HepG2 (cell line): ENCODE measurements around the gene TMEM260. TPM values are rescaled to one million over a fixed set of nuclear protein-coding genes. Genes with fewer than 3 reads are reported as not detected.

Source experiments
- CHD4 ChIP-seq: fragments of 200-600 bp; sonication (generic); IDR thresholded peaks from 2 replicates; pipeline ENCODE4 v1.7.0; 2017; ENCODE audit warnings: mild to moderate bottlenecking, low read length, borderline replicate concordance
- KDM5A ChIP-seq: fragments of 200-600 bp; sonication (generic); IDR thresholded peaks from 2 replicates; pipeline ENCODE4 v1.7.0; 2018; ENCODE audit warnings: antibody characterized with exemption, mild to moderate bottlenecking, low read length, borderline replicate concordance
- KMT2A ChIP-seq: sonication (generic); formaldehyde crosslinking; IDR thresholded peaks from 2 replicates; pipeline ENCODE4 v1.4.0; 2020; ENCODE audit warnings: missing genetic modification reagents
- MYC ChIP-seq: sonication (generic); formaldehyde crosslinking; IDR thresholded peaks from 2 replicates; pipeline ENCODE4 v1.9.0; 2021; ENCODE audit warnings: missing genetic modification reagents, borderline replicate concordance
- NFE2 ChIP-seq: sonication (generic); formaldehyde crosslinking; IDR thresholded peaks from 2 replicates; pipeline ENCODE4 v1.4.0; 2020; ENCODE audit warnings: missing genetic modification reagents
- NR1H2 ChIP-seq: sonication (generic); formaldehyde crosslinking; IDR thresholded peaks from 2 replicates; pipeline ENCODE4 v1.8.1; 2022; ENCODE audit warnings: low read depth, missing genetic modification reagents, borderline replicate concordance
- XRCC5 ChIP-seq: fragments of 200-400 bp; formaldehyde crosslinking; optimal IDR thresholded peaks from 2 replicates; pipeline ENCODE3; 2017; ENCODE audit warnings: mild to moderate bottlenecking, low read length
- ZFAT ChIP-seq: sonication (generic); formaldehyde crosslinking; conservative IDR thresholded peaks from 2 replicates; pipeline ENCODE4 v1.8.1; 2023; ENCODE audit warnings: missing genetic modification reagents, inconsistent platforms
- ZNF350 ChIP-seq: sonication (generic); formaldehyde crosslinking; IDR thresholded peaks from 2 replicates; pipeline ENCODE4 v1.4.0; 2020; ENCODE audit warnings: mild to moderate bottlenecking, low read depth, missing genetic modification reagents, borderline replicate concordance
- ZNF670 ChIP-seq: sonication (generic); formaldehyde crosslinking; IDR thresholded peaks from 2 replicates; pipeline ENCODE4 v1.8.0; 2022; ENCODE audit warnings: mild to moderate bottlenecking, missing genetic modification reagents, borderline replicate concordance
- ZNF713 ChIP-seq: sonication (generic); formaldehyde crosslinking; IDR thresholded peaks from 2 replicates; pipeline ENCODE4 v1.4.0; 2020; ENCODE audit warnings: mild to moderate bottlenecking, missing genetic modification reagents
- polyA plus RNA-seq, 8 experiments: library from polyadenylated mRNA; depleted of rRNA in 3 of 8; stranded (reverse) in 7 of 8; unstranded in 1 of 8; fragments of >200 nt; fragmentation: Illumina TruSeq in 4 of 8; extraction: Trizol in 4 of 8; gene quantifications; 2 replicates each; pipeline versions ENCODE4 v1.2.1 to v1.2.3, GENCODE V29; 2011 to 2016; ENCODE audit warnings: low read depth in 4 of 8, missing spikeins in 1 of 8, mixed read lengths in 1 of 8; ENCODE audit not compliant: insufficient read depth in 1 of 8
- total RNA-seq, 5 experiments: library from RNA; depleted of rRNA; stranded (reverse); fragments of >200 nt; fragmentation: Illumina TruSeq; extraction: Trizol; gene quantifications; 2 replicates each; pipeline ENCODE4 v1.2.3, GENCODE V29; 2016; ENCODE audit warnings: low read depth in 1 of 5
- TF ChIP-seq, protein P1 (sequence below): IDR thresholded peaks from 2 replicates; pipeline ENCODE4 v1.4.0; 2020; ENCODE audit warnings: mild to moderate bottlenecking, missing genetic modification reagents
- TF ChIP-seq, protein P2 (sequence below): sonication (generic); formaldehyde crosslinking; IDR thresholded peaks from 2 replicates; pipeline ENCODE4 v1.4.0; 2020; ENCODE audit warnings: missing genetic modification reagents
- TF ChIP-seq, protein P3 (sequence below): IDR thresholded peaks from 2 replicates; pipeline ENCODE4 v1.6.1; 2018; ENCODE audit warnings: missing genetic modification reagents, mild to moderate bottlenecking, missing compliant biosample characterization
- TF ChIP-seq, protein P4 (sequence below): sonication (generic); formaldehyde crosslinking; IDR thresholded peaks from 2 replicates; pipeline ENCODE4; 2020; ENCODE audit warnings: missing genetic modification reagents, mild to moderate bottlenecking, borderline replicate concordance
- TF ChIP-seq, protein P5 (sequence below): sonication (generic); formaldehyde crosslinking; IDR thresholded peaks from 2 replicates; pipeline ENCODE4 v1.4.0; 2020; ENCODE audit warnings: missing genetic modification reagents

Gene TMEM260
- total and polyA plus RNA-seq, 2 of the 13 experiments (the other 11 are each of a cell fraction or from before 2014, with no cell fraction given), result 7.7 to 9.3 TPM

DNA sequence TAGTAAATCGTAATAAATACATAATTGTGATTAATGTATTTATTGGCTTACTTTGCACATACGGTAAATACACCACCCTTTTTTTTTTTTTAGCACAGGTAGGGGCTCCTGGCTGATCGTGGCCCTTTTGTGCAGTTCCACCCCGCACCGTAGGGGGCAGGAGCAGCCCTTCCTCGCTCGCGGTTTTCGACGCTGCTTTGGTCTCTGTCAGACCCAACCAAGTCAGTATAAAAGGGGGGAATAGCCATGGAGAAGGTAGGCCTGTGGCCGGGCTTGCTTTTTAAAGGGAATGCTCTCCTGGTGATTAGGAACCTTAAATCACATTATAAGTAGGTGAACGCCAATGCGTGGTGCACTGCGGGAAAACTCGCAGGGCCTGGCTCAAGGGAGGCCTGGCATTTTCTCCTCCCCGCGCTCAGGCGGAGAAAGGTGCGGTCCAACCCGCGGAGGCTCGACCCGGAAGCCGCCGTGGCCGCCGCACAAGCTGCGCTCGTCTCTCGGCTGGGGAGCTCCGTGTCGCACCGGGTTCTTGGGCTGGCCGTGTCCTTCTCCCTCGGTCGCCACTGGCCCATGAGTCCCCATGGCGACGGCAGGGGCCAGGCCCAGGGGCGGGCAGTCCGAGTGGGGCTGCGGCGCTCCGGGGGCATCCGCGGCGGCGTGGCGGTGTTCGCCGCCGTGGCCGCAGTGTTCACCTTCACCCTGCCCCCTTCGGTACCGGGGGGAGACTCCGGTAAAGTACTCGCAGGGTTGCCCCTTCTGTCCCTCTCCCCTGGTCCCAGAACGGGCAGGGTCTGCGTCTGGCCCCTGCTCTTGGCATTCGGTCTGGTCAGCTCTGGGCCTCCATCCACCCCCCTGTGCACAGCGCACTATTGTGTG, at the start of gene TMEM260 (continued):
- TF ChIP-seq, protein P1, sequence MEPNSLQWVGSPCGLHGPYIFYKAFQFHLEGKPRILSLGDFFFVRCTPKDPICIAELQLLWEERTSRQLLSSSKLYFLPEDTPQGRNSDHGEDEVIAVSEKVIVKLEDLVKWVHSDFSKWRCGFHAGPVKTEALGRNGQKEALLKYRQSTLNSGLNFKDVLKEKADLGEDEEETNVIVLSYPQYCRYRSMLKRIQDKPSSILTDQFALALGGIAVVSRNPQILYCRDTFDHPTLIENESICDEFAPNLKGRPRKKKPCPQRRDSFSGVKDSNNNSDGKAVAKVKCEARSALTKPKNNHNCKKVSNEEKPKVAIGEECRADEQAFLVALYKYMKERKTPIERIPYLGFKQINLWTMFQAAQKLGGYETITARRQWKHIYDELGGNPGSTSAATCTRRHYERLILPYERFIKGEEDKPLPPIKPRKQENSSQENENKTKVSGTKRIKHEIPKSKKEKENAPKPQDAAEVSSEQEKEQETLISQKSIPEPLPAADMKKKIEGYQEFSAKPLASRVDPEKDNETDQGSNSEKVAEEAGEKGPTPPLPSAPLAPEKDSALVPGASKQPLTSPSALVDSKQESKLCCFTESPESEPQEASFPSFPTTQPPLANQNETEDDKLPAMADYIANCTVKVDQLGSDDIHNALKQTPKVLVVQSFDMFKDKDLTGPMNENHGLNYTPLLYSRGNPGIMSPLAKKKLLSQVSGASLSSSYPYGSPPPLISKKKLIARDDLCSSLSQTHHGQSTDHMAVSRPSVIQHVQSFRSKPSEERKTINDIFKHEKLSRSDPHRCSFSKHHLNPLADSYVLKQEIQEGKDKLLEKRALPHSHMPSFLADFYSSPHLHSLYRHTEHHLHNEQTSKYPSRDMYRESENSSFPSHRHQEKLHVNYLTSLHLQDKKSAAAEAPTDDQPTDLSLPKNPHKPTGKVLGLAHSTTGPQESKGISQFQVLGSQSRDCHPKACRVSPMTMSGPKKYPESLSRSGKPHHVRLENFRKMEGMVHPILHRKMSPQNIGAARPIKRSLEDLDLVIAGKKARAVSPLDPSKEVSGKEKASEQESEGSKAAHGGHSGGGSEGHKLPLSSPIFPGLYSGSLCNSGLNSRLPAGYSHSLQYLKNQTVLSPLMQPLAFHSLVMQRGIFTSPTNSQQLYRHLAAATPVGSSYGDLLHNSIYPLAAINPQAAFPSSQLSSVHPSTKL (CRISPR knock-in tag), result peak; percentile 64
- TF ChIP-seq, protein P2, sequence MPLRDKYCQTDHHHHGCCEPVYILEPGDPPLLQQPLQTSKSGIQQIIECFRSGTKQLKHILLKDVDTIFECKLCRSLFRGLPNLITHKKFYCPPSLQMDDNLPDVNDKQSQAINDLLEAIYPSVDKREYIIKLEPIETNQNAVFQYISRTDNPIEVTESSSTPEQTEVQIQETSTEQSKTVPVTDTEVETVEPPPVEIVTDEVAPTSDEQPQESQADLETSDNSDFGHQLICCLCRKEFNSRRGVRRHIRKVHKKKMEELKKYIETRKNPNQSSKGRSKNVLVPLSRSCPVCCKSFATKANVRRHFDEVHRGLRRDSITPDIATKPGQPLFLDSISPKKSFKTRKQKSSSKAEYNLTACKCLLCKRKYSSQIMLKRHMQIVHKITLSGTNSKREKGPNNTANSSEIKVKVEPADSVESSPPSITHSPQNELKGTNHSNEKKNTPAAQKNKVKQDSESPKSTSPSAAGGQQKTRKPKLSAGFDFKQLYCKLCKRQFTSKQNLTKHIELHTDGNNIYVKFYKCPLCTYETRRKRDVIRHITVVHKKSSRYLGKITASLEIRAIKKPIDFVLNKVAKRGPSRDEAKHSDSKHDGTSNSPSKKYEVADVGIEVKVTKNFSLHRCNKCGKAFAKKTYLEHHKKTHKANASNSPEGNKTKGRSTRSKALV, result 0 out of 2 replicates have a peak, but pooled peaks have one; percentile 20
- TF ChIP-seq, protein P3, sequence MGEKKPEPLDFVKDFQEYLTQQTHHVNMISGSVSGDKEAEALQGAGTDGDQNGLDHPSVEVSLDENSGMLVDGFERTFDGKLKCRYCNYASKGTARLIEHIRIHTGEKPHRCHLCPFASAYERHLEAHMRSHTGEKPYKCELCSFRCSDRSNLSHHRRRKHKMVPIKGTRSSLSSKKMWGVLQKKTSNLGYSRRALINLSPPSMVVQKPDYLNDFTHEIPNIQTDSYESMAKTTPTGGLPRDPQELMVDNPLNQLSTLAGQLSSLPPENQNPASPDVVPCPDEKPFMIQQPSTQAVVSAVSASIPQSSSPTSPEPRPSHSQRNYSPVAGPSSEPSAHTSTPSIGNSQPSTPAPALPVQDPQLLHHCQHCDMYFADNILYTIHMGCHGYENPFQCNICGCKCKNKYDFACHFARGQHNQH (CRISPR knock-in tag), result peak; percentile 49
- TF ChIP-seq NR1H2 (CRISPR knock-in tag), result no peak
- TF ChIP-seq XRCC5, result peak; percentile 67
- TF ChIP-seq NFE2 (CRISPR knock-in tag), result no peak
- TF ChIP-seq KMT2A (CRISPR knock-in tag), result peak; percentile 88; the same call in 1 of the 2 replicates
- no peak; the same call in 1 of the 2 replicates for TF ChIP-seq ZFAT (CRISPR knock-in tag)
- no peak for TF ChIP-seq CHD4
- TF ChIP-seq ZNF670 (CRISPR knock-in tag), result no peak
- TF ChIP-seq KDM5A, result peak; percentile 65
- peak; percentile 69 for TF ChIP-seq MYC (CRISPR knock-in tag)
- TF ChIP-seq, protein P4, sequence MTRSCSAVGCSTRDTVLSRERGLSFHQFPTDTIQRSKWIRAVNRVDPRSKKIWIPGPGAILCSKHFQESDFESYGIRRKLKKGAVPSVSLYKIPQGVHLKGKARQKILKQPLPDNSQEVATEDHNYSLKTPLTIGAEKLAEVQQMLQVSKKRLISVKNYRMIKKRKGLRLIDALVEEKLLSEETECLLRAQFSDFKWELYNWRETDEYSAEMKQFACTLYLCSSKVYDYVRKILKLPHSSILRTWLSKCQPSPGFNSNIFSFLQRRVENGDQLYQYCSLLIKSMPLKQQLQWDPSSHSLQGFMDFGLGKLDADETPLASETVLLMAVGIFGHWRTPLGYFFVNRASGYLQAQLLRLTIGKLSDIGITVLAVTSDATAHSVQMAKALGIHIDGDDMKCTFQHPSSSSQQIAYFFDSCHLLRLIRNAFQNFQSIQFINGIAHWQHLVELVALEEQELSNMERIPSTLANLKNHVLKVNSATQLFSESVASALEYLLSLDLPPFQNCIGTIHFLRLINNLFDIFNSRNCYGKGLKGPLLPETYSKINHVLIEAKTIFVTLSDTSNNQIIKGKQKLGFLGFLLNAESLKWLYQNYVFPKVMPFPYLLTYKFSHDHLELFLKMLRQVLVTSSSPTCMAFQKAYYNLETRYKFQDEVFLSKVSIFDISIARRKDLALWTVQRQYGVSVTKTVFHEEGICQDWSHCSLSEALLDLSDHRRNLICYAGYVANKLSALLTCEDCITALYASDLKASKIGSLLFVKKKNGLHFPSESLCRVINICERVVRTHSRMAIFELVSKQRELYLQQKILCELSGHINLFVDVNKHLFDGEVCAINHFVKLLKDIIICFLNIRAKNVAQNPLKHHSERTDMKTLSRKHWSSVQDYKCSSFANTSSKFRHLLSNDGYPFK, result peak; percentile 39; the same call in 1 of the 2 replicates
- TF ChIP-seq, protein P5, sequence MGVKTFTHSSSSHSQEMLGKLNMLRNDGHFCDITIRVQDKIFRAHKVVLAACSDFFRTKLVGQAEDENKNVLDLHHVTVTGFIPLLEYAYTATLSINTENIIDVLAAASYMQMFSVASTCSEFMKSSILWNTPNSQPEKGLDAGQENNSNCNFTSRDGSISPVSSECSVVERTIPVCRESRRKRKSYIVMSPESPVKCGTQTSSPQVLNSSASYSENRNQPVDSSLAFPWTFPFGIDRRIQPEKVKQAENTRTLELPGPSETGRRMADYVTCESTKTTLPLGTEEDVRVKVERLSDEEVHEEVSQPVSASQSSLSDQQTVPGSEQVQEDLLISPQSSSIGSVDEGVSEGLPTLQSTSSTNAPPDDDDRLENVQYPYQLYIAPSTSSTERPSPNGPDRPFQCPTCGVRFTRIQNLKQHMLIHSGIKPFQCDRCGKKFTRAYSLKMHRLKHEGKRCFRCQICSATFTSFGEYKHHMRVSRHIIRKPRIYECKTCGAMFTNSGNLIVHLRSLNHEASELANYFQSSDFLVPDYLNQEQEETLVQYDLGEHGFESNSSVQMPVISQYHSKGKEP (CRISPR knock-in tag), result no peak
- 0 out of 2 replicates have a peak, but pooled peaks have one; percentile 91 for TF ChIP-seq ZNF713
- 0 out of 2 replicates have a peak, but pooled peaks have one; percentile 17 for TF ChIP-seq ZNF350 (CRISPR knock-in tag)
